ENCODE measurements around the gene RORC. TPM values are rescaled to one million over a fixed set of nuclear protein-coding genes. Genes with fewer than 3 reads are reported as not detected.

RORC gene
- polyA plus RNA-seq, 1 of the 3 experiments (the other 2 are of a cell fraction): not detected

GRCh38 chr1:151762941-151763921 is 68.4 kb downstream of the RORC start, which contains the start of gene MRPL9:
Gene MRPL9 (minus strand): TSS chr1:151763496. CDS start chr1:151763479, 17 bp downstream.
- Histone ChIP-seq H2AFZ (ENCODE audit: low read depth) (peak within 1 kb of the TSS; percentile 99), H3K4me2 (peak within 1 kb of the TSS; percentile 90), H3K27me3 (ENCODE audit: insufficient read depth) (no peaks in the 10 kb centered on the region), H3K4me3 (ENCODE audit: low read depth in 2 of 2, low read length in 1 of 2) (peak within 1 kb of the TSS; percentile 79 to 91), H3K36me3 (replicated peaks in 1 of 2; ENCODE audit: control insufficient read depth in 1 of 2, insufficient read depth in 2 of 2, low read length in 1 of 2) (peaks cover 20 to 35% of the 10 kb centered on the region in 2 experiments), H3F3A (replicated peaks; ENCODE audit: insufficient read depth) (peaks cover 6% of the 10 kb centered on the region), H3K9me2 (no peaks in the 10 kb centered on the region), H4K20me1 (ENCODE audit: insufficient read depth) (no peaks in the 10 kb centered on the region), H3K4me1 (ENCODE audit: control insufficient read depth in 1 of 2, insufficient read depth in 2 of 2, low read depth in 1 of 2, low read length in 1 of 2) (peaks cover 0 to 10% of the 10 kb centered on the region in 2 experiments; a peak in 2 of 4 replicates), H3K27ac (ENCODE audit: low read depth in 2 of 2, low read length in 1 of 2) (peak within 1 kb of the TSS; percentile 72 to 93), H3K9ac (peak within 1 kb of the TSS; percentile 91), H3K79me2 (ENCODE audit: insufficient read depth) (peaks cover 18% of the 10 kb centered on the region), H3K9me3 (no peaks in the 10 kb centered on the region)
- under 1% methylated on average over 28 of the region's 68 CpGs for WGBS (ENCODE audit: low lambda C conversion rate)
- CTCF ChIA-PET: interaction anchor here (0.8 to 2.0 kb wide), 12 partner anchors 14 to 214 kb away, joined by 3 to 7 read pairs (median 3); partner anchors contain the start of gene TDRKH
- TF ChIP-seq RCOR1 (IDR thresholded peaks at IDR 0.05; ENCODE audit: low read length) (no peak), USF2 (IDR thresholded peaks at IDR 0.05; ENCODE audit: borderline replicate concordance, low read depth, low read length) (no peak), POLR2AphosphoS5 (IDR thresholded peaks at IDR 0.05; ENCODE audit: low read depth, low read length) (peak; percentile 90; the same call in 1 of the 2 replicates), TAF1 (IDR thresholded peaks at IDR 0.05; ENCODE audit: borderline replicate concordance, low read depth, low read length) (peak; percentile 92), RAD21 (IDR thresholded peaks at IDR 0.05; ENCODE audit: low read length) (no peak; the same call in 1 of the 2 replicates), MXI1 (IDR thresholded peaks at IDR 0.05; ENCODE audit: low read depth, low read length) (peak; percentile 73), FOXJ3 (CRISPR knock-in tag; IDR thresholded peaks at IDR 0.05) (no peak), PBX3 (IDR thresholded peaks at IDR 0.05) (no peak), SIN3A (IDR thresholded peaks at IDR 0.05; ENCODE audit: borderline replicate concordance, low read depth, low read length) (peak; percentile 71; the same call in 1 of the 2 replicates), YY1 (IDR thresholded peaks at IDR 0.05; ENCODE audit: low read depth) (peak; percentile 97), SMC3 (IDR thresholded peaks at IDR 0.05; ENCODE audit: low read depth, low read length) (peak; percentile 26), IRF3 (IDR thresholded peaks at IDR 0.05; ENCODE audit: low read depth, low read length) (no peak), MAX (IDR thresholded peaks at IDR 0.05; ENCODE audit: low read depth) (peak; percentile 53; the same call in 1 of the 2 replicates), ELF1 (IDR thresholded peaks at IDR 0.05) (peak; percentile 34; the same call in 1 of the 2 replicates), TCF12 (IDR thresholded peaks at IDR 0.05) (0 out of 2 replicates have a peak, but pooled peaks have one; percentile 39), CHD2 (IDR thresholded peaks at IDR 0.05; ENCODE audit: low read length, partially characterized antibody) (peak; percentile 54), REST (IDR thresholded peaks at IDR 0.05; ENCODE audit: low read depth, low read length) (no peak), GABPA (IDR thresholded peaks at IDR 0.05; ENCODE audit: low read depth) (0 out of 2 replicates have a peak, but pooled peaks have one; percentile 22), EP300 (IDR thresholded peaks at IDR 0.05; ENCODE audit: borderline replicate concordance in 1 of 2, low read depth in 1 of 2, low read length in 1 of 2) (no peak)
- POLR2A ChIA-PET: interaction anchor here (0.7 to 2.1 kb wide), 11 partner anchors 12 to 146 kb away, joined by 3 to 9 read pairs (median 4); partner anchors contain the start of genes TDRKH and THEM4
- peak; percentile 96 for DNase-seq

Measured in SK-N-SH (cell line).